ENCODE data around the gene MEGF11.
A peak's percentile ranks its signal among the peaks of the same experiment; 100 is the strongest.

The MEGF11 gene

GRCh38 chr15:66237513-66238235, 15.9 kb downstream of the MEGF11 start:
- DNase-seq: no peak

GRCh38 chr15:66236806-66237375, 16.7 kb downstream of the MEGF11 start:
- DNase-seq: no peak

DNA sequence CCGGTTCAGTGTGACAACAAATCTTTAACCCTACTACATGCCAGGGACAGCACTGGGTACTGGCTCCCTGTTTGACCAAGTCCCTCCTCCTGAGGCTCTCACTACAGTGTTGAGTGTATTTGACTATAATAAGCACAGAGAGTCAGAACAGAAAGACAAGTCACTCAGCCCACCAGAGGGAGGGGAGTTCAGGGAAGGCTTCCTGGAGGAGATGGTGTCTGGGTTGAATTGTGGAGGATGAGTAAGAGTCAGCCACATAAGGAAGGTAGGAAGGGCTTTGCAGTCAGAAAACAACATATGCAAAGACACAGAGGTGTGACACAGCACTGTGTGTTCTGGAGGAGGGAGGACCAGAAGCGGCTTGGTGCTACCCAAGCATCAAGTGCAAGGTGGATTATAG, 17.7 kb downstream of the MEGF11 start:
- DNase-seq: no peak

GRCh38 chr15:66234798-66235197, 18.8 kb downstream of the MEGF11 start:
- no peak for DNase-seq

DNA sequence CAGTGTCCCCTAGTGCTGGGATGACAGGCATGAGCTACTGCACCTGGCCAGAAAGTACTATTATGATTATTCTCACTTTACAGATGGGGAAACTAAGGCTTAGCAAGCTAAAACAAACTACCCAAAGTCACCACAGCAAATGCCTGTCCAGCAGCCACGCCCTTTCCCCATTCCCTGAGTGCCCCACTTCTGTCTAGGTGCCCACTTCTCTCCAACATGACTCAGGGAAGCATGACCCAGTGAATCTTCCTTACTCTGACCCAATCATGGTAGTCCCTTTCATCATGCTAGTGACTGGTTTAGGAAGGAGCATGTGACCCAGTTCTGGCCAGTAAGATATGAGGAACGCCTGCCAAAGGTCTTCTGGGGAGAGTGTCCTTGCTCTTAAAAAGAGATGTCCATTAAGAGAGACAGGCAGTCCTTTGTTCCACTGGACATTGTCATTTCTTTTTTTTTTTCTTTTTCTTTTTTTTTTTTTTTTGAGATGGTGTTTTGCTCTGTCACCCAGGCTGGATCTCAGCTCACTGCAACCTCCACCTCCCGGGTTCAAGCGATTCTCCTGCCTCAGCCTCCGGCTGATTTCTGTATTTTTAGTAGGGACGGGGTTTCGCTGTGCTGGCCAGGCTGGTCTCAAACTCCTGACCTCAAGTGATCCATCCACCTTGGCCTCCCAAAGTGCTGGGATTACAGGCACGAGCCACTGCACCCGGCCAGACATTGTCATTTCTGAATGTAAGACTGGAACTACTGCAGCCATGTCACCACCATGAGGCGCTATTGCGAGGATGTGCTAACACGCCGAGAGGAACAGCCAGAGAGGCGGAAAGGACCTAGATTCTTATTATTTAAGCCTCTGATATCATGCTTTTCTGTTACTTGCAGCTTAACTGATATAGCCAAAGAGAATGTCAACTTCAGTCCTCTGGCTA, 19.8 kb downstream of the MEGF11 start:
- no peak for DNase-seq

DNA sequence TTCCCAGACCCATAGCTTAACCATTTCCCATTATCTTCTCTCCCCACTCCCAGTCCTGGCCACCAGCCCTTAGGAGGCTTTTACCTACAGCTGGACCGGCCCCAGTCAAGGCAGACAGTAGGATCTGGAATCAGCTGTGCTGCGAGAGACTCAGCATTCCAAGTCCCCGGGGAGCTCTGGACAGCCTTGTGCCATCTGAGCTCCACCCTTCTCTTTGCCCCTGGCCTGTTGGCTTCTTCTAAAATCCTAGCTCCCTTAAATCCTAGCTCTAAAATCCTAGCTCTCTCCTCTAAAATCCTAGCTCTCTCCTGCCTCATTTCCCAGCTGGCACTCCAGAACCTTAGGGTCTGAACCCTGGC, 21.3 kb downstream of the MEGF11 start:
- peak; percentile 6 for DNase-seq

DNA sequence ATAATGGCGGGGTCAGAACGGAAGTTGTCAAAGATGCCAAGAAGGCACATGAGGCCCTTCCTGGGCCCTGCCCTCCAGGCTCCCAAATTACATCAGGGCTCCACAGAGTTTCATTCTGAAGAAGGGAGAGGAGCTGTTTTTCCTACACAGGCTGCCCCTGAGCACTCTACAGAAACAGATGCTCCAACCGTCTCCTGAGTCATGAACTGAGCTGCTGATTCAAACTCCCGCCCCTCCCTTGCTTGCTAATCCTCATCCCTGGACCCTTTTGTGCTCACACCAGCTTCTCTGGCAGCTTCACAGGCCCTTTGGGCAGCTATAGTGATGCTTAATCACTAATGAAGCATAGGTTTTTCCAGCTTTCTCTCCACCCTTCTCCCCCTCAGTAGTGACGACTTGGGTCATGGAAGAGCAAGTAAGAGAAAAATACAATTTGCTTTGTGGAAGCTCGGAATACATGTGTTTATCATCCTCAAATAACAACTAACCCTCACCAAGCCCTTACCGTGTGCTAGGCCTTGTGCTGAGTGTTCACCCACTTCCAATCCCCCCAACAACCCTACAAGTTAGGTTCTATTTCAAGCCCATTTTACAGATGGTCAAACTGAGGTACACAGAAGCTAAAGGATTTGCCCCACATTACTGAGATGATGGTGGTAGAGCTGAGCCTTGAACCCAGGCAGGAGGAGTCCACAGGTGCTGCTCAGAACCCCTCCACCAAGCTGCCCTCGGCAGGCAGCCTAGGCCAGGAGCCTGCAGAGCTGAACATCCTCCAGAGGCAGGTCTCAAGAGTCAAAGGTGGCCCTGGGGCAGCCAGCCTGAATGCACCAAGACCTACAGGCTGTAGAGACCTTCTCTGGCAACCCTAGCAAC, 21.9 kb downstream of the MEGF11 start:
- no peak for DNase-seq

DNA sequence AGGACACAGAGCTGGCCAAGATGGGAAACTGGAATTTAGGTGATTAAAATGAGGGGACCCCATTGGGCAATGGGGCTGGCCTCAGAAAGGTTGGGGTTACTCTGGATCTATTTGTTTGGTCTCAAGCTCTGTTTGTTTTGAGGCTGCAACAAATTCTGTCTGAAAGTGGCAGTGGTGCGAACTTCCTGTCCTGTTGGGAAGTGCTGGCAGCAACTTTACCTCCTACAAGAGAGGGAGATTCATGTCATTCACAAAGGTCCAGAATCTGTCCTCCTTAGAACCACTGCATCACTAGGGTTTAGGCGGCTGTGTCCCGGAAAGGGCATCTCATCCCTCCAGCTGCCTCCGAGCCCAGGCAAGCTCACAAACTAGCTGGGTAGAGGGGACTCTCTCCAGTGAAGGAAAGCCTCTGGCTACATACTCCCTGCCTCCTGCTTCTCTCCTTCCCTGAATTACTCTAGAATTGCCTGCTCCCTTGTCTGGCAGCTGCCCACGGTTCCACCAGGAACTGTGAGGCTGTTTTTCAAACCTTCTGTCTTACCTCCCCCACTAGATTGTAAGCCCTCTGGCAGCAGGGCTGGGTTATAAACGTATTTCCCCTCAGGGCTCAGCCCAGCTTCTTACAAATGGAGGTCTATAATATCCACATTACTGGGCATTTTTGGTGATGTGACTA, 23.6 kb downstream of the MEGF11 start:
- no peak for DNase-seq

- DNase-seq: no peak
Measured at GRCh38 chr15:66228807-66229735, 24.5 kb downstream of the MEGF11 start.

DNA sequence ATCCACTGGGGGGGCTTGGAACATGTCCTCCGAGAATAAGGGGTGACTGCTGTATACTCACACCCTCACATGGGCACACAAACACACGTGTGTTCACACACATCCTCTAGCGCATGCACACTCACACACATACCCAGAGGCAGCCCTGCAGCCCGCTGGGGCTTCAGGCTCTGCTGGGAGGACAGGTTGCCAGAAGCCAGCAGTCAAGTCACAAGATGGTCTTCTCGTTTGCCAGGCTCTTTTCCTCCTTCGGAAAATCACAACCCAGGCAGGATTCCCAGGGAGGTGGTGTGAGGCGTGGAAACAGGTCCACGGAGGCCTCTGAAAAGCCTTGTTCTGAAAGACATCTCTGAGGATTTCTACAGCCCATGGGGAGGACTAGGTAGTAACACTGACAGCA, 26.8 kb downstream of the MEGF11 start:
- no peak for DNase-seq

GRCh38 chr15:66225656-66226274, 27.8 kb downstream of the MEGF11 start:
- peak; percentile 57 for DNase-seq

DNA sequence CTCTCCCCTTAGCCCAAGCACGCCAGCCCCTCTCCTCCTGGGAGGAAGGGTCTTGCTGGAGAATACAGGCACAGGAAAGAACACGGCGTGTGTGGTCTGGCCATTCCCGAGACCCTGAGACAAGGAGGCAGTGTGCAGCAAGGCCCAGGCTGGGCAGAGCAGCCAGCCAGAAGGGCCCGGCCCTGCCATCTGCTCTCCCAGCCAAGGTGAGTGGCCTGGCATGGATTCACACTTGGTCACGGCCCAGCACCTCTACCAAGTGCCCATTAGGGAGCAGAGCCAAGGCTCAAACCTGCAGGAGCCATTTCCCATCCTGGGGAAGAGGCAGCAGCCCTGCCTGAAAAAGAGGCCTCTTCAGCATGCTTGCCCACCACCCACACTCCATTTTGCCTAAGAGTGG, 28.6 kb downstream of the MEGF11 start:
- DNase-seq: peak; percentile 94

- DNase-seq: no peak
Measured at GRCh38 chr15:66222273-66223198, 31.0 kb downstream of the MEGF11 start.

GRCh38 chr15:66221126-66221525, 32.4 kb downstream of the MEGF11 start:
- peak; percentile 16 for DNase-seq

GRCh38 chr15:66220601-66221000, 32.9 kb downstream of the MEGF11 start:
- no peak for DNase-seq

GRCh38 chr15:66219339-66219738, 34.2 kb downstream of the MEGF11 start:
- no peak for DNase-seq

DNA sequence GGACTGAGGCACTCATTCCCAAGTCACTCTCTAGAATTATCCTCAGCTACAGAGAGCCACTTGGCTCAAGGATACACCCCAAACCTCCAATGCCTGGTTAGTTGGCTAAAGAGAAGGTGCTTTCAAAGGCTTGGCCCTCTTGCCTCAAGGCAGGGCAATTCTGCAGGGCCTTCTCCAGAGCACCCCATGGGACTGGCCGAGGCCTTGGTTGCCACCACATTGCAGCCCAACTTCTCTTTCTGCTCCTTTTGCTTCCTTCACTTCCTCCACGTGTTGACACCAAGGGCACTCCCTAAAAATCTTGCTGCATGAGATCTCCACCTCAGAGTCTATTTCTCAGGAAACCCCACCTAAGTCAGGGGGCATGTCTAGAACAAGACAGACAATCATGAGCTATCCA, 36.7 kb downstream of the MEGF11 start:
- DNase-seq: no peak

- DNase-seq: no peak
Measured at GRCh38 chr15:66215811-66216210, 37.7 kb downstream of the MEGF11 start.

GRCh38 chr15:66214246-66214645, 39.3 kb downstream of the MEGF11 start:
- no peak for DNase-seq

DNA sequence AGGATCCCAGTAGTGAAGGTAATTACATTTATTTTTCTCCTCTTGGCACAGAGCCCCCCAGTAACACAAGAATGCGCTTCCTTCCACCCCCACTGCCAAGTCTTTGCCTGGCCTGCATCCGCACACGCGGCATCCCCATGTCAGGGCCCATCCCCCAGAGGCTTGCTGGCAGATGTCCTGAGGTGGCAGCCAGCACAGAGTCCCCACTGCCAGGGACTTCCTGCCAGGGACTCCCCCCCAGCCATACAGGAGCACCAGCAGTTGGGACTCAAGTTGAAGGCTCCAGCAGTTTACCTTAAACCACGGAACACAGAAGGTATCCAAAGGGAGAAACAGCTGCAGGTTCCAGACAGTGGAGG, 41.0 kb downstream of the MEGF11 start:
- DNase-seq: peak; percentile 71
